H1 (cell line): Measurements from ENCODE around the gene DHCR24. TPM values are rescaled to one million over a fixed set of nuclear protein-coding genes. Genes with fewer than 3 reads are reported as not detected.

ENCODE experiments used
- BRCA1 ChIP-seq: IDR thresholded peaks from 2 replicates; pipeline ENCODE4 v1.6.1; 2012; ENCODE audit warnings: low read depth, low read length, improper control_type of control experiment
- CHD1 ChIP-seq: IDR thresholded peaks from 2 replicates; pipeline ENCODE4 v1.6.1; 2012; ENCODE audit warnings: low read depth, low read length, improper control_type of control experiment
- EGR1 ChIP-seq: IDR thresholded peaks from 2 replicates; pipeline ENCODE4 v1.6.1; 2011; ENCODE audit warnings: low read depth, low read length, borderline replicate concordance
- MAFK ChIP-seq: IDR thresholded peaks from 2 replicates; pipeline ENCODE4 v1.6.1; 2012; ENCODE audit warnings: low read depth, mild to moderate bottlenecking, improper control_type of control experiment, low read length
- SP1 ChIP-seq: IDR thresholded peaks from 2 replicates; pipeline ENCODE4 v1.6.1; 2011; ENCODE audit warnings: low read depth, low read length
- polyA plus RNA-seq, 7 experiments: library from polyadenylated mRNA; depleted of rRNA in 3 of 7; stranded (reverse) in 5 of 7; unstranded in 2 of 7; fragments of >200 nt in 5 of 7; fragments of 200-250 nt in 2 of 7; gene quantifications; 1 replicate in 5 of 7; 2 replicates in 1 of 7; 4 replicates in 1 of 7; pipeline versions ENCODE4 v1.2.1 to v1.2.3, GENCODE V29; 2011 to 2013; ENCODE audit warnings: missing spikeins in 2 of 7, mixed read lengths in 2 of 7
- total RNA-seq: library from RNA; stranded (reverse); fragmentation: NEBNext Ultra II Directional; extraction: Animal tissue kit (Norgen Biotek cat#: 25700); gene quantifications from 2 replicates; pipeline ENCODE4 v1.2.1, GENCODE V29; 2021

DHCR24 gene
- total and polyA plus RNA-seq, 2 of the 8 experiments (the other 6 are each of a cell fraction or from before 2014, with no cell fraction given) = 370 to 419 TPM

DNA sequence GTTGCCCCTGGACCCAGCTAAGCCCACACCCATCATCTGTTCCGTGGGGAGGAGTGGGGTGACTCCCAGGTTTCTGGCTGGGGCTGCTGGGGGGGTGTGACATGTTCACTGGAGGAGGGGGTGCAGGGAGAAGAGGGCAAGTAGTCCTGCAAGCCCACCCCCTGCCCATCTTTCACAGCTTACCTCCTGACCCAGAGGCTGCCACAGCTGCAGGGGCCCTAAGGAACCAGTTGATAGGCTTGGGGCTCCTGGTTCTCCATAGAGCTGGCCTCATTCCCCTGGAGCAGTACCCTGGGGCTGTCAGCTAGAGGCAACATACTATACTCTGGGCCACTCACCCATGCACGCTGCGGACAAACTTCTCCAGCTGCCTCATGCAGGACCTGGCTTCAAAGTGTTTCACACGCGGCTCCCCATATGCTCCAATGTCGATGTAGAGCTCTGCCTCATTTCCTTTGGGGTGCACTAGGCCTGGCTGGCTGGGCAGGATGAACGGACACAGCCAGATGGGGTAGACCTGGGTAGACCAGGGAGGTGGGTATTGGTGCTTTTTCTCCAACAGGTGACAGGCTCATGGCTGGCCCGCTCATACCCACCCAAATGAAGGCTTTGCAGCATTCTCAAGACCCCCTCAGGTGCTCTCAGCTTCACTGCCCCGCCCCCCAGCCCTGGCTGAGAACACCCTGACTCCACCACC, 33.8 kb downstream of the DHCR24 start (continued):
- TF ChIP-seq CHD1 = no peak
- TF ChIP-seq SP1 = no peak
- no peak for TF ChIP-seq EGR1
- TF ChIP-seq BRCA1 = no peak
- TF ChIP-seq MAFK = no peak
